Tibial artery (tissue), 4 donors: ENCODE results near the gene ZCCHC17.

Experiments
- DNase-seq, 2 donors: peaks; one replicate each; pipeline ENCODE4 v3.0.0-alpha.2; 2019
- H3K27ac ChIP-seq, 2 donors: fragments of 200-600 bp; sonication (generic) in 1 of 2; 1 replicate in 1 of 2; 2 replicates in 1 of 2; pipeline ENCODE4 v1.5.1; 2018 to 2019; ENCODE audit warnings: mild to moderate bottlenecking in 1 of 2
- H3K27me3 ChIP-seq, 2 donors: fragments of 200-600 bp; sonication (generic) in 1 of 2; one replicate each; pipeline versions ENCODE4 v1.5.1 to v1.6.0; 2016 to 2019
- H3K36me3 ChIP-seq, 3 donors: fragments of 200-600 bp; sonication (generic) in 2 of 3; one replicate each; pipeline ENCODE4 v1.5.1; 2016 to 2019; ENCODE audit warnings: mild to moderate bottlenecking in 2 of 3
- H3K4me1 ChIP-seq, 4 donors: fragments of 200-600 bp; sonication (generic) in 2 of 4; 1 replicate in 3 of 4; 2 replicates in 1 of 4; pipeline ENCODE4 v1.5.1; 2016 to 2019
- H3K4me3 ChIP-seq, 2 donors: fragments of 200-600 bp; sonication (generic) in 1 of 2; 1 replicate in 1 of 2; 2 replicates in 1 of 2; pipeline ENCODE4 v1.5.1; 2018 to 2019; ENCODE audit warnings: mild to moderate bottlenecking in 2 of 2
- H3K9me3 ChIP-seq, 3 donors: fragments of 200-600 bp; sonication (generic) in 1 of 3; one replicate each; pipeline ENCODE4 v1.5.1; 2016 to 2019
- CTCF ChIP-seq, 2 experiments: fragments of 200-600 bp in 1 of 2; fragments of 450-650 bp in 1 of 2; IDR thresholded peaks; one replicate each; pipeline ENCODE4 v1.5.1; 2017 to 2019; ENCODE audit warnings: antibody characterized with exemption in 2 of 2, mild to moderate bottlenecking in 1 of 2, moderate library complexity in 1 of 2
- intact Hi-C: fragments of 100-400 bp; cut with DNase I; formaldehyde crosslinking; loops from one replicate; pipeline ENCODE4 v1.15.0; 2023; ENCODE audit warnings: low total_unique reads

Gene ZCCHC17

GRCh38 chr1:31326461-31326860, 29.6 kb downstream of the ZCCHC17 start:
- Histone ChIP-seq H3K4me1 (no peaks in the 10 kb centered on the region), H3K4me3 (no peak overlapping the region), H3K27me3 (no peaks in the 10 kb centered on the region), H3K27ac (no peak overlapping the region), H3K9me3 (no peaks in the 10 kb centered on the region), H3K36me3 (peaks cover 7 to 36% (median 14%) of the 10 kb centered on the region in 3 donors)
- DNase-seq: no peak
- no peak for TF ChIP-seq CTCF (IDR thresholded peaks at IDR 0.05)
- intact Hi-C loops: no loop called here

- intact Hi-C loops: no loop called here
- no peaks in the 10 kb centered on the region for H3K27me3 ChIP-seq
- no peaks in the 10 kb centered on the region for H3K4me1 ChIP-seq
- H3K36me3 ChIP-seq: peaks cover 7 to 30% (median 16%) of the 10 kb centered on the region in 3 donors
- H3K9me3 ChIP-seq: no peaks in the 10 kb centered on the region
- H3K27ac ChIP-seq: no peak overlapping the region
- H3K4me3 ChIP-seq: no peak overlapping the region
- DNase-seq: no peak
- no peak for TF ChIP-seq CTCF (IDR thresholded peaks at IDR 0.05)
Measured at GRCh38 chr1:31327381-31327780, 30.5 kb downstream of the ZCCHC17 start.

- DNase-seq: no peak
- Histone ChIP-seq H3K36me3 (peaks cover 7 to 33% (median 22%) of the 10 kb centered on the region in 3 donors), H3K9me3 (no peaks in the 10 kb centered on the region), H3K27ac (no peak overlapping the region), H3K27me3 (no peaks in the 10 kb centered on the region), H3K4me3 (no peak overlapping the region), H3K4me1 (no peaks in the 10 kb centered on the region)
- intact Hi-C loops: no loop called here
- TF ChIP-seq CTCF (IDR thresholded peaks at IDR 0.05): peak; percentile 34 to 41
Measured at GRCh38 chr1:31335007-31335406, 38.2 kb downstream of the ZCCHC17 start.

GRCh38 chr1:31336687-31337467, 40.0 kb downstream of the ZCCHC17 start:
- H3K4me3 ChIP-seq: no peak overlapping the region
- no peak for TF ChIP-seq CTCF (IDR thresholded peaks at IDR 0.05)
- H3K27ac ChIP-seq: no peak overlapping the region
- no peaks in the 10 kb centered on the region for H3K4me1 ChIP-seq
- peaks cover 7 to 35% (median 21%) of the 10 kb centered on the region in 3 donors for H3K36me3 ChIP-seq
- DNase-seq: no peak
- no peaks in the 10 kb centered on the region for H3K9me3 ChIP-seq
- intact Hi-C loops: no loop called here
- H3K27me3 ChIP-seq: no peaks in the 10 kb centered on the region

- DNase-seq: no peak
- Histone ChIP-seq H3K9me3 (no peaks in the 10 kb centered on the region), H3K4me3 (no peak overlapping the region), H3K27me3 (no peaks in the 10 kb centered on the region), H3K27ac (no peak overlapping the region), H3K4me1 (no peaks in the 10 kb centered on the region), H3K36me3 (peaks cover 12 to 60% (median 36%) of the 10 kb centered on the region in 3 donors)
- TF ChIP-seq CTCF (IDR thresholded peaks at IDR 0.05): no peak
- intact Hi-C loops: no loop called here
Measured at GRCh38 chr1:31344503-31344902, 47.7 kb downstream of the ZCCHC17 start.
